Small intestine (tissue), 16 donors: ENCODE data around the gene STIMATE. TPM values are rescaled to one million over a fixed set of nuclear protein-coding genes. Genes with fewer than 3 reads are reported as not detected.

Experiments
- DNase-seq, 2 donors: peaks; one replicate each; pipeline versions ENCODE4 v3.0.0 to v3.0.0-alpha.2; 2013
- FAIRE-seq: peaks from 2 replicates; lab custom pipeline; 2012; peaks lifted over from hg19 to GRCh38; lab: Jason Lieb, UNC
- H3K27ac ChIP-seq, 3 donors: one replicate each; pipeline ENCODE4 v1.5.1; 2013; ENCODE audit warnings: low read length in 2 of 3, mild to moderate bottlenecking in 2 of 3, control low read depth in 1 of 3, inconsistent platforms in 1 of 3, low read depth in 1 of 3, moderate library complexity in 1 of 3
- H3K27me3 ChIP-seq, 3 donors: one replicate each; pipeline ENCODE4 v1.6.1; 2013; ENCODE audit warnings: low read length in 3 of 3, inconsistent platforms in 1 of 3; ENCODE audit not compliant: control insufficient read depth in 3 of 3, insufficient read depth in 3 of 3
- H3K36me3 ChIP-seq, 3 donors: one replicate each; pipeline ENCODE4 v1.6.1; 2013; ENCODE audit warnings: low read length in 3 of 3, inconsistent platforms in 1 of 3, low read depth in 1 of 3, mild to moderate bottlenecking in 1 of 3, moderate library complexity in 1 of 3; ENCODE audit not compliant: control insufficient read depth in 3 of 3, insufficient read depth in 2 of 3
- H3K4me1 ChIP-seq, 3 donors: one replicate each; pipeline ENCODE4 v1.6.1; 2013; ENCODE audit warnings: low read length in 2 of 3, inconsistent platforms in 1 of 3, low read depth in 1 of 3, mild to moderate bottlenecking in 1 of 3, moderate library complexity in 1 of 3; ENCODE audit not compliant: control insufficient read depth in 3 of 3, insufficient read depth in 2 of 3
- H3K4me3 ChIP-seq, 3 donors: one replicate each; pipeline ENCODE4 v1.5.1; 2013; ENCODE audit warnings: low read length in 3 of 3, control low read depth in 1 of 3, inconsistent platforms in 1 of 3, low read depth in 1 of 3, mild to moderate bottlenecking in 1 of 3, moderate library complexity in 1 of 3
- H3K9me3 ChIP-seq, 2 donors: one replicate each; pipeline ENCODE4 v1.6.1; 2013; ENCODE audit warnings: low read depth in 1 of 2, low read length in 1 of 2; ENCODE audit not compliant: control insufficient read depth in 2 of 2, insufficient read depth in 1 of 2
- WGBS, 3 donors: extraction: QIAGEN DNeasy Blood & Tissue Kit; methylation state at CpG; one replicate each; pipeline ENCODE4 v1.1.7; 2013; 5-methylcytosine and 5-hydroxymethylcytosine counted together
- long read RNA-seq, 10 donors: transcript quantifications; one replicate each; lab custom pipeline, GENCODE V29; 2026
- polyA plus RNA-seq, 4 donors: library from polyadenylated mRNA; stranded (reverse) in 3 of 4; unstranded in 1 of 4; fragments of 200-250 nt in 3 of 4; fragments of 120-200 nt in 1 of 4; gene quantifications; one replicate each; pipeline versions ENCODE4 v1.2.1 to v1.2.3, GENCODE V29; 2013
- donor health status: healthy with polysubstance abuse.
- donor health status: control.
- donor health status: control.
- donor health status: Bipolar disorder and iron deficiency.
- donor health status: healthy.

The STIMATE gene
- 1 to 10 TPM in 3 of 4 donors, not detected in 1; 2.7 to 6.8 (median 4.3) TPM for polyA plus RNA-seq
- long read RNA-seq, donor 1: 0 reads
- long read RNA-seq, donor 2: 0 reads
- long read RNA-seq, donor 3, full-length matches to known transcripts: 1 of 1 reads
- long read RNA-seq, donor 3, partial matches to known transcripts: 0 of 1 reads
- long read RNA-seq, donor 3, other reads (novel, unspliced or antisense): 0 of 1 reads
- long read RNA-seq, donor 4, full-length matches to known transcripts: 1 of 1 reads
- long read RNA-seq, donor 4, partial matches to known transcripts: 0 of 1 reads
- long read RNA-seq, donor 4, other reads (novel, unspliced or antisense): 0 of 1 reads
- long read RNA-seq, donor 5: 0 reads
- long read RNA-seq, donor 6, full-length matches to known transcripts: 1 of 1 reads
- long read RNA-seq, donor 6, partial matches to known transcripts: 0 of 1 reads
- long read RNA-seq, donor 6, other reads (novel, unspliced or antisense): 0 of 1 reads
- long read RNA-seq, donor 7: 0 reads
- long read RNA-seq, donor 8, full-length matches to known transcripts: 1 of 1 reads
- long read RNA-seq, donor 8, partial matches to known transcripts: 0 of 1 reads
- long read RNA-seq, donor 8, other reads (novel, unspliced or antisense): 0 of 1 reads
- long read RNA-seq, donor 9: 0 reads
- long read RNA-seq, donor 10, full-length matches to known transcripts: 2 of 2 reads
- long read RNA-seq, donor 10, partial matches to known transcripts: 0 of 2 reads
- long read RNA-seq, donor 10, other reads (novel, unspliced or antisense): 0 of 2 reads

DNA sequence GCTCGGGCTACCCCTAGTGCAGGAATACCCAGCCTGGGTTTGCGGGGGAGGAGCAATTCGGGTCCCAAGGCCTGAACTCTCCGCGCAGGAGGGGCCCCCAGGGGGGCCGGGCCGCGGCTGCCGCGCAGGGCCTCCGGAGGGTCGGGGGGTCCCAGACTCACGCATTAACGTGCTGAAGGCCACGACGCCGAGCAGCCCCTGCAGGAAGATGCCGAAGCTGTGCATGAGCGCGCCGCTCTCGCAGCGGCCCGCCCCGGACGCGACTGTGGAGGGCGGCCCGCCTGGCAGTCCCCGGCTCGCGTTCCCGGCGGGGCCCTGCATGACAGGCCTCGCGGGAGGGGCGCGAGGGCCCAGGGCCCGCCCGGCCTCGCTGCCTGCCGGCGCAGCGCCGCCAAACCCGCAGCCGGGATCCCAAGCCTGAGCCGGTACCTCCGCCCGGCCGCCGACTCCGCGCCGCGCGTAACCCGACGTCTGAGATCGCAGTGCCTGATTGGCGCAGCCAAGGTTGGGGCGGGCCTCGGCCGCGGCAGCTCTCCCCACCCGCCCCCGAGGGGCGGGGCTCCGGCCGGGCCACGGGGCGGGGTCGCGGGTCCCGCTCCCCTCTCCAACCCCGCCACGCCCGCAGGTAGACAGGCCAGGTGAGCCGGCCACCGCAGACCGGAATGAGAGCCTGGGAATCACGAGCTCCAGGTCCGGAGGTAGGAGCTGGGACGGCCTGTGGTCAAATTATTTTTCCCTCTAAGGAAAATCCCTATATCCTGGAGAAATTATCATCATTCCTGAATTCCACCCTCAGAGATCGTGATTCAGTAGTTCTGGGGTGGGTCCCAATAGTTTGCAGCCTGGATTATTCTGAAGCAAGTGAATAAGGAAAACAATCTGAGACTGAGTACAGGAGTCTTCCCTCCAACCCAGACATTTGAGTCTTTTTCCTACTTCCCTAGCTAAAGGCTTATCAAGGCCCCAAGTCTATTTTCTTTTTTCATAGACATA is at the start of gene STIMATE:
Gene STIMATE (minus strand): TSS at position 419 of the 993 bp plus-strand sequence. CDS start 98 bp downstream, at position 321.
- H3K9me3 ChIP-seq: no peaks in the 10 kb centered on the region
- no peaks in the 10 kb centered on the region for H3K27me3 ChIP-seq
- H3K4me3 ChIP-seq: peak within 1 kb of the TSS; percentile 62 to 89 (median 65)
- no peak for FAIRE-seq
- WGBS, 3 donors: 0 to 1% (median 0%) methylated on average over 45 to 85 of the region's 85 CpGs
- DNase-seq: peak; percentile 87 to 91
- peaks cover 0 to 2% (median 0%) of the 10 kb centered on the region in 3 donors for H3K36me3 ChIP-seq
- H3K4me1 ChIP-seq: peaks cover 0 to 8% (median 2%) of the 10 kb centered on the region in 3 donors
- H3K27ac ChIP-seq: peak within 1 kb of the TSS in 2 of 3 donors; percentile 4 to 27

DNA sequence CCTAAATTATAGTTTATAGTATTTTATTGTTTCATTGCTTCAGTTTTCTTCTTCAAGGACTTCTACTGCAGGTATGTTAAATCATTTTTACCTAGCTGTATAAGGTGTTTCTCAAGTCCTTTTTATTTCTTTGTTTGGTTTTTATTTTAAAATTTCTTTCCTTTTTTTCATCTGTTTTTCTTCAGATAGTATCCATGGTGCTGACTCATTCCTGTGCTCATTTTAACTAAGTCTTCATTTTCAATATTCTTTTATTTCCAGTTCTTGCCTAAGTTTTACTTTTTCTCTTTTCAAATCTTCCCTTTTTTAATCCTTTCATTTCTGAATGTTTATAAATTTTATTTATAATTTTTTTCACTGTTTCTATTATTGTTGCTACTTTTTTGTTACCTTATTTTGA is 42.3 kb upstream of the STIMATE start:
- H3K9me3 ChIP-seq: no peaks in the 10 kb centered on the region
- FAIRE-seq (no peak), DNase-seq (no peak)
- H3K4me3 ChIP-seq: no peak overlapping the region
- no peaks in the 10 kb centered on the region for H3K27me3 ChIP-seq
- H3K4me1 ChIP-seq: no peaks in the 10 kb centered on the region
- H3K27ac ChIP-seq: no peak overlapping the region
- H3K36me3 ChIP-seq: peaks cover 0 to 15% (median 0%) of the 10 kb centered on the region in 3 donors

DNA sequence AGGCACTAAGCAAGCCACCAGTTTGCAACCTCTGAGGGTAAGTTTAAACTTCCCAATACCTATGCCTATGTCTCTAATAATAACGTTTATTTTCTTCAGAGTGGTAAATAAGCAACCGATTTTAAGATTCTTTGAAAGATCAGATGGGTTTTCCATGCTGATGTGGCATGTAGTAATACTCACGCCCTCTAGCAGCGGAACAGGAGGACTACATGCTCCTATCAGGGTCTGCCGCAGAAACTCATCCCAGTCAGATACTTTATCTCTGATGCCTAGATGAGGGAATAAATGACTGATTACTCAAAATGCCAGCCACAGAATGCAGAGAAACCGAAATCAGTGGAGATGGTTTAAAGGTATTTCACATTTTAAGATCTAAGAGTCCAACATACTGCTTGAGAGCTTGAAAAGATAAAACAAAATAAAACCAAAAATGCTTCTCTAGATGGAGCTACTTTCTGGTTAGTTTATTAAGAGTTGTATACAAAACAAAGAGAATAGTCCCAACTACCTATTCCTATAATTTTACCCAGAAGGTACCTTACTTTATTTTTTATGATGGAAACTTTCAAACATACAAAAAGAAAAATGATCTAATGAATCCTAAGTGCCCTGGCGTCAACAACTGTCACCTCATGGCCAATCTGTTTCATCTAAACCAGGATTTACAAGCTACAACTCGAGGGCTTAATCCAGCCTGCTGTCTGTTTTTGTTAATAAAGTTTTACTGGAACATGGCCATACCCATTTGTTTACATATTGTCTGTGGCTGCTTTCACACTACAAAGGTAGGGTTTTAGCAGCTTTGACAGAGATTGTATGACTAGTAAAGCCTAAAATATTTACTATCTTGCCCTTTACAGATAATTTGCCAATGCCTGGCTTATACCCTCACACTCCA is 37.5 kb upstream of the STIMATE start:
- whole genome bisulfite sequencing, 3 donors: 13 to 18% (median 17%) methylated on average over 8 of the region's 8 CpGs
- Histone ChIP-seq H3K4me1 (peaks cover 0 to 2% (median 0%) of the 10 kb centered on the region in 3 donors), H3K27ac (no peak overlapping the region), H3K4me3 (no peak overlapping the region), H3K9me3 (no peaks in the 10 kb centered on the region), H3K36me3 (peaks cover 0 to 11% (median 0%) of the 10 kb centered on the region in 3 donors), H3K27me3 (no peaks in the 10 kb centered on the region)
- peak; percentile 52 to 59 for DNase-seq
- FAIRE-seq: no peak

DNA sequence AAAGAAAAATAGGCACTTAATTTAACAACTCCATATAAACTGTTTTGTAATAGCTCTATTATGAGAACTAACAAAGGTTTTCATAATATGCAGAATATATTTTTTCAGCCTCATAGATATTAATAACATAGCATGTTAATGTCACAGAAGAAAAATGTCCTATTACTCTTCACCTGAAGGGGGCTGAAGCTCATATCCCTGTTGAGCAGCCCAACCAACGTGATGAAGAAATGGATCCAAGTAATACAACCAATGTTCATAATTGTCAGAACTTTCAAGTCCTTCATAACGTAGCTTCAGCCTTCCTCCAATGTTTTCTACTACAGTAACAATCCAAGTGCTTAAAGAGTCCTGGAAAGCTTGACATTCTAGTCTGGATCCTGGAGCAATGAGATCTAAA is 34.5 kb upstream of the STIMATE start:
- Histone ChIP-seq H3K4me1 (peaks cover 0 to 2% (median 0%) of the 10 kb centered on the region in 3 donors), H3K4me3 (no peak overlapping the region), H3K27me3 (no peaks in the 10 kb centered on the region), H3K27ac (no peak overlapping the region), H3K9me3 (no peaks in the 10 kb centered on the region), H3K36me3 (peaks cover 0 to 21% (median 2%) of the 10 kb centered on the region in 3 donors)
- WGBS, 3 donors: 85 to 88% (median 86%) methylated on average over 2 of the region's 2 CpGs
- FAIRE-seq: no peak
- no peak for DNase-seq

DNA sequence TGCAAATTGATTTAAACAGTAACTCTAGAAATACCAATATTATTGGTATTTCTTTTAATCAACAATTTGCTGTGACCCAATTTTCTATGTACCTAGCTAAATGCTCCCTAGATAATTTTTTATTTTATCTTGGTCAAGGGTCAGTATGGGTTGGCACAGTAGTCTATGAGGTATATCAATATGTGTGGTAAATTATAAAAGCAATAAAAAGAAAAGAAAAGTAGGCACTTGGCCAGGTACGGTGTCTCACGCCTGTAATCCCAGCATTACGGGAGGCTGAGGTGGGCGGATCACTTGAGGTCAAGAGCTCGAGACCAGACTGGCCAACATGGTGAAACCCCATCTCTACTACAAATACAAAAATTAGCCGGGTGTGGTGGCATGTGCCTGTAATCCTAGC is 34.0 kb upstream of the STIMATE start:
- FAIRE-seq: no peak

DNA sequence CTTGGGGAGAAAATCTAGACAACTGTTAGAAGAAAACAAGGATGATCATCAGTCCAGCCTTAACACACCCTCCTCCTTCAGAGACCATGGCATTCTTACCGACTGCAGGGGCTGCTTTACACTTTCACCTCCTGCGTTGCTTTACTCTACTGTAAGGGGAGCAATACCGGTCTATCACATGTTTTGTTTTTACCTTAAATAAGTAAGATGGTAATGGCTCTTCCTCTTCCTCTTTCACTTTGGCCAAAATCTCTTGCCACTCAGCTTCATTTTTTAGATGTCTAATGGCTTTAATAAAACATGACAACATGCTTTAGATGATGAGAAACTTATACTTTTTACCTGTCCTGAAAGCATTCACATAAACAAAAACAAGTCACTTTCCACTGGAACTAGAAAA is 33.4 kb upstream of the STIMATE start:
- Histone ChIP-seq H3K27ac (no peak overlapping the region), H3K4me3 (no peak overlapping the region), H3K9me3 (no peaks in the 10 kb centered on the region), H3K36me3 (peaks cover 0 to 23% (median 2%) of the 10 kb centered on the region in 3 donors), H3K27me3 (no peaks in the 10 kb centered on the region), H3K4me1 (peaks cover 0 to 2% (median 0%) of the 10 kb centered on the region in 3 donors)
- no peak for DNase-seq
- FAIRE-seq: no peak
- 86 to 95% (median 89%) methylated on average over 3 of the region's 3 CpGs for WGBS, 3 donors

More for the DNA sequence above, 34.0 kb upstream of the STIMATE start:
- H3K27me3 ChIP-seq: no peaks in the 10 kb centered on the region
- H3K4me3 ChIP-seq: no peak overlapping the region
- peaks cover 0 to 21% (median 2%) of the 10 kb centered on the region in 3 donors for H3K36me3 ChIP-seq
- H3K9me3 ChIP-seq: no peaks in the 10 kb centered on the region
- DNase-seq: peak in 1 of 2 donors; percentile 79
- H3K4me1 ChIP-seq: peaks cover 0 to 2% (median 0%) of the 10 kb centered on the region in 3 donors
- H3K27ac ChIP-seq: no peak overlapping the region
- WGBS, 3 donors: 24 to 64% (median 45%) methylated on average over 6 of the region's 6 CpGs

DNA sequence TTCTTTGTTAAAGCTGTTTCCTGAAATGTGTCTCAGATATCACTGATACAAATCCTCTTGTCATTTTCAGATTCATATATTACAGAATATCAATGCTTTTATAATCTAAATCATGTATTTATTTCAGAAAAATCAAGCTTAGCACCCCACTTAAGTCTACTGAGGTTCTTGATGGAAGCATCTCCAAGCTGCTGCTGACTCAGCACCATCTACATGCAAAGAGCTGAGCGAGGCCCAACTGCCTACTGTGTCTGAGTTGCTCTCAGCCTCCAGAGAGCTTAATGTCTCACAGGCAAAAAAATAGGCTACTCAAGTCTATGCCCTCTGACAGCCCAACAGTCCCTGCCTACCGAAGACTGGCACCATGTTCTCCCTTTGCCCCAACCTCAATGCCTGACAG is 29.2 kb upstream of the STIMATE start:
- Histone ChIP-seq H3K4me1 (peaks cover 0 to 2% (median 0%) of the 10 kb centered on the region in 3 donors), H3K27me3 (no peaks in the 10 kb centered on the region), H3K27ac (no peak overlapping the region), H3K4me3 (no peak overlapping the region), H3K36me3 (peaks cover 0 to 29% (median 6%) of the 10 kb centered on the region in 3 donors), H3K9me3 (no peaks in the 10 kb centered on the region)
- FAIRE-seq: no peak
- WGBS, 3 donors: 89 to 98% (median 92%) methylated on average over 2 of the region's 2 CpGs
- no peak for DNase-seq
